BLaER1 (cell line): Measurements from ENCODE around the gene ZNF860.
A peak's percentile ranks its signal among the peaks of the same experiment; 100 is the strongest.

Experiments used
- H3K27ac ChIP-seq: shearing (Covaris generic); formaldehyde crosslinking; 2 replicates; pipeline ENCODE4 v1.8.1; 2022
- H3K27me3 ChIP-seq: shearing (Covaris generic); formaldehyde crosslinking; 2 replicates; pipeline ENCODE4 v1.8.1; 2022
- H3K36me3 ChIP-seq: shearing (Covaris generic); formaldehyde crosslinking; 2 replicates; pipeline ENCODE4 v1.8.1; 2022
- H3K4me1 ChIP-seq: shearing (Covaris generic); formaldehyde crosslinking; 2 replicates; pipeline ENCODE4 v1.8.1; 2022
- H3K4me2 ChIP-seq: shearing (Covaris generic); formaldehyde crosslinking; 2 replicates; pipeline ENCODE4 v1.8.1; 2022
- H3K4me3 ChIP-seq: shearing (Covaris generic); formaldehyde crosslinking; 2 replicates; pipeline ENCODE4 v1.8.1; 2022
- H3K9ac ChIP-seq: shearing (Covaris generic); formaldehyde crosslinking; 2 replicates; pipeline ENCODE4 v1.8.1; 2022
- H3K9me3 ChIP-seq: shearing (Covaris generic); formaldehyde crosslinking; 2 replicates; pipeline ENCODE4 v1.8.1; 2022
- H4K20me1 ChIP-seq: shearing (Covaris generic); formaldehyde crosslinking; 2 replicates; pipeline ENCODE4 v1.8.1; 2022
- Cebpa-rat ChIP-seq: shearing (Covaris generic); IDR thresholded peaks from 2 replicates; pipeline ENCODE4 v1.8.1; 2022

ZNF860 gene

DNA sequence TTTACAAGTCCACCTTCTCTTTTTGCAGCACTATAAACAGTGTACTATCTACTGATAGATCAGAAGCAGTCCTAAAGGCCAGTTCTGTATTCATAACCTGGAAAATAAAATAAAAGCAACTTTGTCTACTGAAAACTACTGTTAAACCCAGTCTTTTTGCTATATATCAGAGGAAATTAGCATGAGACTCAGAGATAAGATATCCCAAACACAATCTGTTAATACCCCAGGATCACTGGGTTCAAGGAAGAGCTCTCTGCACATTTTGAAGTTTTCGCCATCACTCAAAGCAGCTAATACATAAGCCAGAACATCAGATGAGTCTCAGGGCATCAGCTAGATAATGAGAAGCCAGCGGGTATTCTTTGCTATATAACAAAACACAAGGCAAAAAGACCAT is 22.3 kb upstream of the ZNF860 start:
- TF ChIP-seq Cebpa-rat = no peak
- Histone ChIP-seq H3K9ac (no peak overlapping the region), H3K4me1 (peaks cover 32% of the 10 kb centered on the region), H3K27ac (no peak overlapping the region), H3K36me3 (peaks cover 6% of the 10 kb centered on the region; the same call in 1 of the 2 replicates), H4K20me1 (no peaks in the 10 kb centered on the region), H3K4me3 (no peak overlapping the region), H3K4me2 (no peak overlapping the region), H3K9me3 (peaks cover 20% of the 10 kb centered on the region), H3K27me3 (no peaks in the 10 kb centered on the region)

DNA sequence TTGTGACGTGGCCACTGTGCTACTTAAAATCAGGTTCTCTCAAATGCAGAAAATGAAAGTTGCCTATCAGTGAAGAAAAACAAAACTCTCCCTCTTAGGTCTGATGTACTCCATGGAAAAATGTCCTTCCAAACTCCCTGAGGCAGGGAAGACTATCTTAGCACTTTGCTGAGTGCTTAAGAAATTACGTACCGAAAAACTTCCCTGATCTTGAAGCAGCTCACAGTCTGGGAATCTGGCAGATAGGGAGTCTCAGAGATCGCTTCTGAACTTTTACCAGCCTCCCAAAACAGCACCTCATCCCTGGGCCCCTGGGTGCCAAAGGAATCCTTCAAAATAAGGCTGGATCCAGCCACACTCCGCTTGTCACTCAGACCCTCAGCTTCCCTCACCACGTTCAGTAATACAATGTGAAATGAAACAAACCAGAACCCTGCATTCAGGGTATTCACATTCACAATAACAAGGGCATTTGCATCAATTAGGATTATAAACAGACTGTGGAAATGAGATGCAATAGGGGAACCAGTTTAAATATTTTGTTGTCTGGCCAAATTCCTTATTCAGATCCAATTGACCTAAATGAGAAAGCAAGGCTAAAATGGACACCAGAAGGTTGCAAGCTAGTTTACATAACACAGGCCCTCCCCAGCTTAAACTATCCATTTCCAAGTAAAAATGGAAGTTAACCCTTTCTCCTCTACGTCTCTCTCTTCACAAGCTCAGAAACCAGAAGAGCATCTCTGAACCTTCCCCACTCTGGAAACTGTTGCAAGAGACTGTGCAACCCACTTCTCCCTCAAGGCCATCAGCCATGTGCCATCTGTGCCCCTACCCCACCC is 21.4 kb upstream of the ZNF860 start:
- H3K4me2 ChIP-seq = peak overlapping the region; percentile 39
- H3K27ac ChIP-seq = no peak overlapping the region
- no peaks in the 10 kb centered on the region for H4K20me1 ChIP-seq
- no peak overlapping the region for H3K9ac ChIP-seq
- H3K9me3 ChIP-seq = peaks cover 17% of the 10 kb centered on the region
- no peak overlapping the region for H3K4me3 ChIP-seq
- no peaks in the 10 kb centered on the region for H3K27me3 ChIP-seq
- TF ChIP-seq Cebpa-rat = no peak
- peaks cover 6% of the 10 kb centered on the region; the same call in 1 of the 2 replicates for H3K36me3 ChIP-seq
- H3K4me1 ChIP-seq = peaks cover 32% of the 10 kb centered on the region

DNA sequence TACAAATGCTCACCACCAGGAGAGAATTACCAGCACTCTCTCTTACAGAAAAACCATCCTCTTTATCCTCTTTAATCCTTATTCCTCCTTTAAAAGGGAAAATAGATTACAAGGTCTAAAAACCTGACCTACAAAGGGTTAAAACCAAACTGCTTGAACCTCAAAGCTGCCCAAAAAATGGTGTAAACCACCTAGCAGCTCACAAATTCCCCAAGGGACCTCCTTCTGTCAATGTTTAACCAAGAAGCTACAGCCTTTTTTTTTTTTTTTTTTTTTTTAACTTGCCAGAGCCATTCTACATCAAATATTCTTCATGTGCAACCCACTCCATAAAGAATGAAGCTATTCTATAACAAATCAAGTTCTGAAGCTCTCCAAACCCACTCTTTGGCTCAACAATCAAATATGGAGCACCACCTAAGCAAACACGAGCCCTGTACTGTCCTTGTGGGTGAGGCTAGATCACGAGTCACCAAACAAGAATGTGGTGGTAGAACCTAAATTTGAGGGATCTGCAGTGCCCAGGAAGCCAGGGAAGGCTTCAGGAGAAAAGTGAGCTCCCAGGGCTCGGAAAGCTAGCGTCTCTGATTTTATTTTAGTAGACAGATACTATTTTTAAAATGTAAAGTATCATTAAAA is 20.6 kb upstream of the ZNF860 start:
- Histone ChIP-seq H3K36me3 (no peaks in the 10 kb centered on the region), H3K4me1 (peaks cover 32% of the 10 kb centered on the region), H3K27me3 (no peaks in the 10 kb centered on the region), H3K27ac (no peak overlapping the region), H4K20me1 (no peaks in the 10 kb centered on the region), H3K9me3 (peaks cover 10% of the 10 kb centered on the region), H3K4me3 (no peak overlapping the region), H3K9ac (no peak overlapping the region), H3K4me2 (peak overlapping the region; percentile 39)
- TF ChIP-seq Cebpa-rat = no peak

DNA sequence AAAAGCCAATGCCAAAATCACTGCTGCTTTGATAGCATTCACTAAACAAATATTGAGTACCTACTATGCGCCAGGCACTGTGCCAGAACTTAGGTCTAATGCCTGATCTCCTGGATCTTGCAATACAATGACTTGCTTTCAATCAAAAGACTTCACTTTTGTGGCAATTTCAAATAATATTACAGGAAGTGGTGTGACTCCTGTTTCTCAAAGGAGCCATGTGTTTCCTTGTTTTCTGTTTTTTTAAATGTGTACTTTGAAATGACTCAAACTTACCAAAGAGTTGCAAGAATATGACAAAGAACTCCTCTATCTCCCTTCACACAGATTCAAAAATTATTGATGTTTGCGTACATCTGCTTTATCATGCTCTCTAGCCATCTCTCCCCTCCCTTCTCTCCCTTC is 18.7 kb upstream of the ZNF860 start:
- no peak overlapping the region for H3K9ac ChIP-seq
- H3K4me2 ChIP-seq = peak overlapping the region; percentile 36
- no peaks in the 10 kb centered on the region for H4K20me1 ChIP-seq
- no peaks in the 10 kb centered on the region for H3K27me3 ChIP-seq
- no peak overlapping the region for H3K27ac ChIP-seq
- no peaks in the 10 kb centered on the region for H3K9me3 ChIP-seq
- no peak overlapping the region for H3K4me3 ChIP-seq
- no peak for TF ChIP-seq Cebpa-rat
- H3K36me3 ChIP-seq = no peaks in the 10 kb centered on the region
- peaks cover 32% of the 10 kb centered on the region for H3K4me1 ChIP-seq

DNA sequence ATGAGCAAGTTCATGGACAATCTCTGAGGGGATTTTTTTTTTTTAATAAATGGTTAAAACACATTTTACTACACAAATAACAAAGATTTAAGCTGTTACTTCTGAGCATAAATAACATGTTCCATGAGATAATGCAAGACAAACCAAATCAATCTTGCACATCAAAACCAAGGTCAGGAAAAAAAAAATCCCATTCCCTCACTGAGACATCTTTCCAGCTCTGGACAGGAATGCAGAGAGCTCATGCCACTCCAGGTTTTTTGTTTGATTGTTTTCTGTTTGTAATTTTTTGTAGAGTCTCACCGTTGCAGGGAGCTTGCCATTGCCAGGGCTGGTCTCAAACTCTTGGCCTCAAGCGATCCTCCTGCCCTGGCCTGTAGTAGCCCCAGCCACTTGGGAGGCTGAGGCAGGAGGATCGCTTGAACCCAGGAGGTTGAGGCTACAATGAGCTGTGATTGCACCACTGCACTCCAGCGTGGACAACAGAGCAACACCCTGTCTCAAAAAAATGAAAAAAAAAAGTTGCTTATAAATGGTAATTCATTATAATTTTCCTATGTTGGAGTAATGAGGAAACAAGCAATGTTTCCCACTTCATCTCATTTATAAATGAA is 14.5 kb upstream of the ZNF860 start:
- no peaks in the 10 kb centered on the region for H3K27me3 ChIP-seq
- no peaks in the 10 kb centered on the region for H3K9me3 ChIP-seq
- no peak overlapping the region for H3K4me2 ChIP-seq
- H3K4me1 ChIP-seq = peaks cover 16% of the 10 kb centered on the region
- H4K20me1 ChIP-seq = no peaks in the 10 kb centered on the region
- no peaks in the 10 kb centered on the region for H3K36me3 ChIP-seq
- TF ChIP-seq Cebpa-rat = no peak
- H3K4me3 ChIP-seq = no peak overlapping the region
- no peak overlapping the region for H3K9ac ChIP-seq
- H3K27ac ChIP-seq = no peak overlapping the region

DNA sequence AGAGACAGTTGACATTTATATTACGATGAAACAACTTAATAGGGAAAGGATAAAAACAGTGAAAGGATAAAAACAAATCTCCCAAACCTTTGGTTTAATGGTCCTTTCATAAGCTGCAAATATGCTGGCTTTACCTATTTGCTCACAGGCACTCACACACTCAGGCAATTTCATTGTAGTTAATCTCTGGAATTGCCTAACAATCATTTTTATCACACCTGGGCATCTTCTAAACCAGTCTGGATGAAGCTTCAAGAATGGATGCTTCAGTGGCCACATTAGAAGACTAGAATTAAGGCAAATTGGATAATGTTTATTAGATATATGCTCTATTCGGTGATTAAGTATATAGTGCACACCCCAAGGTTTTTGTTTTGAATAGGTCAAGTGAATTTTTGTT is 14.0 kb upstream of the ZNF860 start:
- TF ChIP-seq Cebpa-rat = no peak
- Histone ChIP-seq H3K9ac (no peak overlapping the region), H3K9me3 (no peaks in the 10 kb centered on the region), H3K36me3 (no peaks in the 10 kb centered on the region), H4K20me1 (no peaks in the 10 kb centered on the region), H3K4me1 (peaks cover 11% of the 10 kb centered on the region), H3K4me3 (no peak overlapping the region), H3K4me2 (no peak overlapping the region), H3K27ac (no peak overlapping the region), H3K27me3 (no peaks in the 10 kb centered on the region)

DNA sequence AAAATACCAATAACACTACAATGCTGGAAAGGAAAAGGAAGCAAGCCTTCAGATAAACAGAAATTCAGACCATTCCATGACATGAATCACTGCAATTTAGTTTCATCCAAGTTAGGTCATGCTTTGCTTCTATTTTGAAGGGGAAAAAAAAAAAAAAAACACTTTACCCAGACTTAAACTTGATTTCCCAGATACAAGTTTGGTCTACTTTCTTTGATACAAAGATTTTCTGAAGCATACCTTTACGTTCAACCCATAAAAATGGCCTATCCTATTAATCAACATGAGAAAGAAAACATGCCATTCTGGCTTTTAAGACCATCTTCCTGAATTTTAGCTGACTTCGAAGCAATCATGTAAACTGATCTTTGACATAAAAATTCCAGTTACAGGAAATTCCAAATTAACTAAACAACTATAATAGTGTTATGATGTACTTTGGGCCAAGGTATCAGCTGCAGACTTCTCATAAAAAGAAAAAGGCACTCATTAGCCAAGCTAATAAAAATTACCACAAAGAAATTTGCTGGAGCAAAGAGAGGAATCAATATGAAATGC is 13.1 kb upstream of the ZNF860 start:
- Histone ChIP-seq H3K4me2 (no peak overlapping the region), H3K9me3 (no peaks in the 10 kb centered on the region), H3K27me3 (no peaks in the 10 kb centered on the region), H3K27ac (no peak overlapping the region), H3K4me1 (peaks cover 6% of the 10 kb centered on the region; the same call in 1 of the 2 replicates), H4K20me1 (no peaks in the 10 kb centered on the region), H3K36me3 (no peaks in the 10 kb centered on the region), H3K9ac (no peak overlapping the region), H3K4me3 (no peak overlapping the region)
- TF ChIP-seq Cebpa-rat = no peak

DNA sequence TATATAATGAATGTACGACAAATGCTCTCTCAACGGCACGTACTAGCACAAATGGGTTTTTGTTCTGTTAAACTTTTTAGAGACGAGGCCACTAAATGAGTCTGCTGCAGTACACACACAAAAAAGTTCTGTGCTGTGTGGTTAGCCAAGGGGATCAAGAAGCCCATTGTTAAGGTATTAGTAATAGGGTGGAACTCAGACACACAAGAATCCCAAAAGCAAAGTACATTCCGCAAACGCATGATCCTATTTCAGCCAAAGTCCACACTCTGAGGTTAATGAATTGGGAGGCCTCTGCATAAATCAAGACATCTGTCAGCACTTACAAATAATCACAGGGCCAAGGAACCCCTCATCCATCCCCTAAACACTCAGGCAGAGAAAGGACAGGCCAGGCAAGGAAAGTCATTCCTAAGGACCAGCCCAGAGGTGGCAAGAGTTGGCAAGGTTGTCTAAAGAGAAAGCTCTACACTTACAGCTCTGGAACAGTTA is 12.6 kb upstream of the ZNF860 start:
- Histone ChIP-seq H3K9ac (no peak overlapping the region), H3K36me3 (no peaks in the 10 kb centered on the region), H3K4me2 (no peak overlapping the region), H3K9me3 (no peaks in the 10 kb centered on the region), H3K4me3 (no peak overlapping the region), H3K27ac (no peak overlapping the region), H3K4me1 (peaks cover 6% of the 10 kb centered on the region; the same call in 1 of the 2 replicates), H3K27me3 (no peaks in the 10 kb centered on the region), H4K20me1 (no peaks in the 10 kb centered on the region)
- no peak for TF ChIP-seq Cebpa-rat

DNA sequence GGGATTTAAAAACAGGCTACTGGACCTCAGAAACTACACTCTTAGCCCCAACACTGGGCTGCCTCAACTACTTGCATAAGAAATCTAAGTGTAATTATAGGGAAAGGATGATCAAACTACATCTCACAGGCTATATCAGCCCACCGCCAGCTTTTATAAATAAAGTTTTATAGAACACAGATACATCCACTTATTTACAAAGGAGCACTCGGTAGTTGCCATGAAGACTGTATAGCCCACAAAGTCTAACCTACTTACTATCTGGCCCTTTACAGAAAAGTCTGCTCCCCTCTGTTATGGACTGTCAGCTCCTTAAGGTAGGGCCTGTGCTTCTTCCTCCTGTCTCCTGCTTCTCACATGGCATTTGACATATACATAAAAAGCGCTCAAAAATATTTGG is 9.9 kb upstream of the ZNF860 start:
- H3K4me1 ChIP-seq = peaks cover 6% of the 10 kb centered on the region; the same call in 1 of the 2 replicates

DNA sequence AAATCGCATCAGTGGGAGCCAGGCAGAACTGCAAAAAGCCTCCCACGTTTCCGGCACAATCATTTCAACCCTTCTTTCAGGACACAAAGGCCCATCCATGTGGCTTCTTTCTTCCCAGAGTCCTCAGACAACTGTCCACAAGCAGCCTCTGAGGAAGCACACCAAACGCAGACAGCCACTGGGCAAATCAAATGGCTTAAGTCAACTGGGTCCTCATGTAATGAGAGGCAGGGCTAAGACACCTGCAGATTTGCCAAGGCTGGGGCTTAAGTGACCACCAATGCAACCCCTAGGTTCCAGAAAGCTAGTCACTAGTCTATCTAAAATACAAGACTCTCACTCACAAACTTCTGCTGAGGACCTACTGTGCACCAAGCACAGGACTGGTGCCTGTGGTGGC is 8.5 kb upstream of the ZNF860 start:
- Histone ChIP-seq H3K4me3 (no peak overlapping the region), H4K20me1 (no peaks in the 10 kb centered on the region), H3K9me3 (no peaks in the 10 kb centered on the region), H3K4me2 (no peak overlapping the region), H3K27ac (no peak overlapping the region), H3K4me1 (peaks cover 6% of the 10 kb centered on the region; the same call in 1 of the 2 replicates), H3K9ac (no peak overlapping the region), H3K27me3 (peaks cover 1% of the 10 kb centered on the region; the same call in 1 of the 2 replicates), H3K36me3 (no peaks in the 10 kb centered on the region)
- TF ChIP-seq Cebpa-rat = no peak

More for the DNA sequence above, 9.9 kb upstream of the ZNF860 start:
- H3K4me2 ChIP-seq = no peak overlapping the region
- H4K20me1 ChIP-seq = no peaks in the 10 kb centered on the region
- no peaks in the 10 kb centered on the region for H3K36me3 ChIP-seq
- H3K9me3 ChIP-seq = no peaks in the 10 kb centered on the region
- H3K9ac ChIP-seq = no peak overlapping the region
- H3K4me3 ChIP-seq = no peak overlapping the region
- H3K27me3 ChIP-seq = no peaks in the 10 kb centered on the region
- TF ChIP-seq Cebpa-rat = no peak
- no peak overlapping the region for H3K27ac ChIP-seq
